ENCODE measurements around the gene SLC30A10.
"Not testable (repeated sequence)": the region's sequence is repeated elsewhere in the genome, so short reads cannot be mapped to it uniquely, and the experiment has no call there.

Gene SLC30A10

DNA sequence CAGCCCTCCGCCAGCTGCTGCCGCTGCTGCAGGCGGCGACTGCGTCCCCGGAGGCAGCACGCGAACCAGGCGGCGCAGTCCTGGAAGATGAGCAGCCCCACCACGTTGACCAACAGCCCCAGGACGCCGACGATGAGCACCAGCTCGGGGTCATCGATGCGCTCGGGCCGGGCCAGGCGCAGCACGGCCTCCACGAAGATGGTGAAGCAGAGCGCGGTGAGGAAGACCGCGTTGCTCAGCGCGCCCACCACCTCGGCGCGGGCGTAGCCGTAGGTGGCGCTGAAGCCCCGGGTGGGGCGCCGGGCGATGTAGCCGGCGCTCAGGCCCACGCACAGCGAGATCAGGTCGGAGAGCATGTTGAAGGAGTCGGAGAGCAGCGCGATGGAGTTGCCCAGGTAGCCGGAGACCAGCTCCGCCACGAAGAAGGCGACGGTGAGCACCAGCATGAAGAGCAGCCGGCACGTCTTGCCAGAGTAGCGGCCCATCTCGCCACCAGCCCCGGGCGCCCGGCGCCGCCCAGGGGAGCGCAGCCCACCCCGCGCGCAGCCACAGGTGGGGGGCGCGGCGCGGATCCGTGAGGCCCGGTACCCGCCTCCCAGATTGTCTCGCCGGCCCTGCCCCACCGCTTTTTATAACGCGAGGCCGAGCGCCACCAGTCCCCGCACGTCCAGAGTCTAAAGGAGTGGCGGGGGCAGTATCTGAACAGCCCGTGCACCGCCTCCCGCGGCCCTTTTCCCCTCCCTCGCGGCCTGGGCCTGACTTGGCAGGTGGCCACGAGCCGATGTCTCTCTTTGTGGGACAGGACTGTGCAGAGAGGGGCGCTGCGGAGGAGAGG, at the start of gene SLC30A10:
Gene SLC30A10 (minus strand): TSS at position 602 of the 835 bp plus-strand sequence. CDS start 117 bp downstream, at position 485.
- DNase-seq = no peak

DNA sequence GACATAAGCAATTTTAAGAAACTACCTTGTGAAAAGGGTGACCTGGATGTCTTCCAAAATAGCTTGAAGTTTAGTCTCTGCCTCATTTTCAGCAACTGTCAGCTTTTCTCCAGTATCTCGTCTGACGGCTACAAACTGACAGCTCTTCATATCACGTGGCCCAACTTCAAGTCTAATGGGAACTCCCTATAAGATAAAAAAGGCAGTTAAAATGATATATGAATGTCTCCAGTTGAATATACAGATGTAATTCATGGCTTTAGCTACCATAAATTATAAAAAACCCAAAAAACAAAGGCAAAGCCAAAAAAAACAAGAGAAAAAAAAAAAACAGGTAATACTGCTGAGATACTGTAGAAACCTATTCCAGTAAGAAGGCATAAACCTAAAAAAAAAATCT, 44.9 kb upstream of the SLC30A10 start:
- no peak for DNase-seq

DNA sequence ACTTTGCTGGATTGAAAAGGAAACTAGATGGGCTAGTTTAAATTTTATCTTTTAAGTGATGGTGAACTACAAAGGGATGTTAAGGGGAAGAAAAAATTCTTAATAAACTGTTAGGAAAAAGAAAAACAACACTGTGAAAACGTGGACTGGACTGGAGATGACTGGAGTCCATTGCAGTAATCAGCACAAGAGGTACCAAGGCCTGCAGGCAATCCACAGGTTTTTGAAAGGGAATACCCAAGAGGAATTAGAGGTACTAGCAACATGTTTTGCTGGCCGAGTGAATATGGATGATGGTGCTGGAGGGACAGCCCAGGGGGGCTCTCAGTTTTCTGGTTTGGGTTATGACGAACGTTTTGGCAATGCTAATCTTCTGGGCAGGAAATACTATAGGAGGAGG, 39.0 kb upstream of the SLC30A10 start:
- no peak for DNase-seq

DNA sequence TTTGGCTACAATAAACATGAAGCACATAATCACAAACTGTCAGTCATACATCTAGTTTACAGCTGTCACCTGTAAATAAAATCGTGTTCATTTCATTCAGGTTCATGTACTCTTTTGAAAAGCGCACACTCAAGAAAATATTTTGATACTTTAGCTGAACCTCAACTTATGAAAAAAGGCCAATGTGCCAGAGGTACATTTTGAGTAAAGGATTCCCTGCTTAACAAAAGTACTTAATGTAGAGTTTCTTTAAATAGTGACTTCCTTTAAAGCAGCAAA, 37.7 kb upstream of the SLC30A10 start:
- no peak for DNase-seq

DNA sequence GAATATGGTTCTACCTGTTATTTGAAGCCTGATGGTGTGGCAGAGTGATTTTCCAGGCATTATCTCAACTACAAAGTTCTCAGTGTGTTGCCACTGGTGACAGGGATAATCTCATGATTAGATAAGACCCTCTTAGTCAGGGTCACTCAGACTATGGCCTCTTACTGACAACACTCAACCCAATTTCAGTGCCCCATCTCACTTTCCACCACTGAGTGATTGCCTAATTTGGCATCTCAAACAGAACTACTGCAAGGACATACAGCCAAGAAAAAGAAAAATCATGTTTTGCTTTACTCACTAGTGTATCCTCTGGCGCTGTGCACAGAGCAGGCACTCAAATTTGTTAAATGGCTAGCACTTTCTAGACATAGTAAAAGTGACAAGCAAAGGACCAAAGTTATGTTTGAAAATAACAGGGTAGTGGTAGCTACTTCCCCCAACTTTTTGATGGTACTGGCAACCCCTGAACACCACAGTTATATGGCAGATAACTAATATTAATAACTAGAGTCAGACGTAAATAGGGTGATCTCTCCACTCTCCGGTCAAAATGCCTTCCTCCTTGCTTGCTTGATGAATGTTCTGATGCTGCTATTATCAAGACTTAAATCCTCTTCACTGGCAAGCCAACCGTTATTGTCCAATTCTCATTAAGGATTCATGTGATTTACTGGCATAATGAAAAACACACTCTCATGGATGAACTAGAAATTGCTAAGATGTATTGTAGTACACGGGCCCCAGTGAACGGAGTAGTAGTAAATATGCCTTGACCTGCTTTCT, 37.1 kb upstream of the SLC30A10 start:
- no peak for DNase-seq

DNA sequence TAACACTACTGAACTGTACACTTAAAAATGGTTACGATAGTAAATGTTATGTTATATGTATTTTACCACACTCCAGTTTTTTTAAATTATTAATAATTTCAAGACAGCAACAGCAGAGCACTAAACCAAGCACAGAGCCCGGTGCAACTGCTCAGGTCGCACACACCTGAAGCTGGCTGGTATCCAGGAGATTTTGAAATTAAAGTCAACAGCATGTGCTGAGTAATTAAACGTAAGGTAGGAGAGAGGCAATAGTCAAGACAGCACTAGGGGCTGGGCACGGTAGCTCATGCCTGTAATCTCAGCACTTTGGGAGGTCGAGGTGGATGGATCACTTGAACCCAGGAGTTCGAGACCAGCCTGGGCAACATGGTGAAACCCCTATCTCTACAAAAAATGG, 35.1 kb upstream of the SLC30A10 start:
- DNase-seq = no peak

DNA sequence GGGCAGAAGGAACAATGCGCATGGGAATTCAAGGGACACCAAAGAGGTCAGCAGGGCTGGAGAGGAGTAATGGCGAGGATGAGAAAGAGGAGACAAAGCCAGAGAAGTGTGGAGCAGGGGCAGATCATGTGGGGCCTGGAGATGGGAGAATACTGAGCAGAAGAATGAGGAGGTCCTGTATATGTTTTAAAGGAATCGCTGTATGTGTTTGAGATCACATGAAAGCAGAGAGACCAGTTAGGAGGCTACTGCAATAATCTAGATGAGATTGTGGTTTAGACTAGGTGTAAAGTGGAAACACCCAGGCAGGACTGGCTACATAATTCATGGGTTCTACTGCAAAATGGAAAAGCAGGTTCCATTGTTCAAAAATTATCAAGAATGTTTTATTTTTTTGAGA, 33.3 kb upstream of the SLC30A10 start:
- DNase-seq = no peak

DNA sequence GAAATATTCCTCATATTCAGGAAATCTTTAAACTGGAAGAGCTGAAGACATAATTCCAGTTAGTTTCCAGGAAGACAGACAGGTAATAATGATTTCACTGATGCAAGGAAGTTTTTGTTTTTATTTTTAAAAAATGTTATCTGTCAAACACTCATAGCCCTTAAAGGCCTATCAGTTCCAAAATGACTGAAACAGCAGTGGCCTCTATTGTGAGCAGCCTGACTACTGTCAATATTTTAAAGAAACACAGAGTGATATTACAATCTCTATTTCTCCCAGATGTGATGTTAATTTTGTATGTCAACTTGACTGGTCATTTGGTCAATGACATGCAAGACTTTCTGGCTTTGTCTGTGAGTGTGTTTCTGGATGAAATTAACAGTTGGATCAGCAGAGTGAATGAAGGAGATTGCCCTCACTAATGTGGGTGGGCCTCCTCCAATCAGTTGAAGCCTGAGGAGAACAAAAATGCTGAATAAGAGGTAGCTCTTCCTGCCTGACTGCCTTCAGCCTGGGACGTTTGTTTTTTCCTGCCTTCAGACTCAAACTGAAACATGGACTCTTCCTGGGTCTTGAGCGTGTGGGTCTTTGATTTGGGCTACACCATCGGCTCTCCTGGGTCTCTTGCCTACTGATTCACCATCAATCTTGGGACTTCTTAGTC, 31.3 kb upstream of the SLC30A10 start:
- no peak for DNase-seq

DNA sequence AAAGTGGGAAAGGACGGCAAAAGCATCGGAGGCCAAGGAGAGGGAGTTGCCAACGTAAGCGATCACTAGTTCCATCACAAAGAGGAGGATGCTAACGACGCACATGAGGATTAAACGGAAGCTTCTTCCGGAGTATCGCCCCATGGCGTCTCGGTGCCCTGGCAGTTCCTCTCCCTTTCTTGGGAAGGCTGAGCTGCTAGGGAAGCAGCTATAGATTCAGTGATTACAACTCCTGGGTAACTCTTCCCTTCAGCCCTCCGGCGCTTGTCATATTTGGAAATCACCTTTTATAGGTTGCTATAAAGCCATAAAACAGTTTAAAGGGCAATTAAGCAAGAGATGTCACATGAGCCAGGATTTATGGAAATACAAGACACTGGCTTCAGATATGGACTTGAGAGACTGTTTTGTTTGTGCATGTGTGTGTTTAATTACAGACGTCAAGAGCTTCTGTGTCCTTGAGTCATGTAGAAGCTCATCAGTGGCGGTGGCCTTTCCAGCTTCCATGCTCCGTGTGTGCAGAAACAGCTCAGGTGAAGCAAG, 30.6 kb upstream of the SLC30A10 start:
- DNase-seq = no peak

DNA sequence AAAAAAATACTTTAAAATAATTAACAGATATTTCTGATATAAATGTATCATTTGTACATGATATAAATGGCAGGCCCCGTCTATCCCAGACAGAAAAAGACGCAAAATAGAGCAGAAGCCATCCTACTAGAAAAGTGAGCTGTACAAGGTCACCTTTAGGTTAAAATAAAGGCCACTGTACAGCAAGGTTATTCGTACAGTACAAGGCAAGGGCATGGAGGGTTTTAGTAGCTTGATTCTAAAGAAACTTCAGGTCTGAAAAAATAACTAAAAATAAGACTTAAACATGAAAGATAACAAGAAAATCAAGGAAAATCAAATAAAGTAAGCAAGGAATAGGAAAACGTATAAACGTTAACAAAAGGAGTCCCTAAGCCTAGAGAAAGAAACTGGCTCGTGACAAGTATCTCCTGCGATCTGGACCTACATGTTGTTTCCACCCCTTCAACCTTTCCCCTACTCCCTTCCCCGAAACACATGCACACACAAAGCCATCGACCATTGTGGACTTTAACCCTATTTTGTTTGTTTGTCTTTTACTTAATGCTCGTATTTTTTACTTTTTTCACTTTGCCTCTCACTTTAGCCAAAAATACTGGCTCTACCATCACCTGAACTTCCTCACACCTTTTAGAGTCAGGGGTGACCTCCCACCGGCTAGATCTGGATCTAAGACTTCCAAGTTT, 26.5 kb upstream of the SLC30A10 start:
- DNase-seq = no peak

DNA sequence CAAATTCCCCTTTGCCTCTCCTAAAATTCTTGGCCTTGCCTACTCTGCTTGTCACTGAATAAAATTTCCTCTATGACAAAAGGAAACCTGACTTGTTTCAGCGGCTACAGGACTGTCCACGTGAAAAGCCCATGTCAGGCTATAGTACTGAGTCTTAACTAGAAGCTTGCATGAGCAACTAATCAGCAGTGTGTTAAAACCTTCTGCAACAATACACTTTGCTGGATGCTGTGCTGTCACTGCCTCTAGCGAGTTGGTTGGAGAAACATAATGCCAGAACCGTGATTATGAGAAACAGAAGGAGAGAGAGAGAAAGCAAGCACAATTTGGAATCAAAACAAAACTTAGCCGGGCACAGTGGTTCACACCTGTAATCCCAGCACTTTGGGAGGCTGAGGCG, 25.7 kb upstream of the SLC30A10 start:
- DNase-seq = no peak

DNA sequence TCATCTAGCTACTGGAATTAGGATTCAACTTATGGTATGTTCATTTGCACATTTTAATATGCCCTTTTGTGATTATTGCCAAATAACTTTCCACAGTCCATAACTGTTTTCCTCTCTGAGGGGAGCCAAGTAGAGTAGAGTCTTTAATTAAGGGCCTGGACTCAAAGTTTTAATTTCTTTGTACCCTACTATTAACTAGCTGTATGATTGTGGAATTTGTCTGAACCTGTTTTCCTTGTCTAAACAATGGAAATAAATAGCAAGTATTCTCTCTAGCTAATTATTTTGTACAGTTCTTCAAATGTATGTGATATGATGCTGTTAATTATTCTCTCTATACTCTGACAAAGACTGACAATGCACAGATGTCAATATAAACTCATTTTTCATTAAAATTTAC, 24.0 kb upstream of the SLC30A10 start:
- DNase-seq = no peak

DNA sequence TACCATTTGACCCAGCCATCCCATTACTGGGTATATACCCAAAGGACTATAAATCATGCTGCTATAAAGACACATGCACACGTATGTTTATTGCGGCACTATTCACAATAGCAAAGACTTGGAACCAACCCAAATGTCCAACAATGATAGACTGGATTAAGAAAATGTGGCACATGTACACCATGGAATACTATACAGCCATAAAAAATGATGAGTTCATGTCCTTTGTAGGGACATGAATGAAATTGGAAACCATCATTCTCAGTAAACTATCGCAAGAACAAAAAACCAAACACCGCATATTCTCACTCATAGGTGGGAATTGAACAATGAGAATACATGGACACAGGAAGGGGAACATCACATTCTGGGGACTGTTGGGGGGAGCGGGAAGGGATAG, 20.9 kb upstream of the SLC30A10 start:
- DNase-seq = not testable (repeated sequence)

DNA sequence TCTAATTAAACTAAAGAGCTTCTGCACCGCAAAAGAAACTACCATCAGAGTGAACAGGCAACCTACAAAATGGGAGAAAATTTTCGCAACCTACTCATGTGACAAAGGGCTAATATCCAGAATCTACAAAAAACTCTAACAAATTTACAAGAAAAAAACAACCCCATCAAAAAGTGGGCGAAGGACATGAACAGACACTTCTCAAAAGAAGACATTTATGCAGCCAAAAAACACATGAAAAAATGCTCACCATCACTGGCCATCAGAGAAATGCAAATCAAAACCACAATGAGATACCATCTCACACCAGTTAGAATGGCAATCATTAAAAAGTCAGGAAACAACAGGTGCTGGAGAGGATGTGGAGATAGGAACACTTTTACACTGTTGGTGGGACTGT, 20.4 kb upstream of the SLC30A10 start:
- DNase-seq = not testable (repeated sequence)

DNA sequence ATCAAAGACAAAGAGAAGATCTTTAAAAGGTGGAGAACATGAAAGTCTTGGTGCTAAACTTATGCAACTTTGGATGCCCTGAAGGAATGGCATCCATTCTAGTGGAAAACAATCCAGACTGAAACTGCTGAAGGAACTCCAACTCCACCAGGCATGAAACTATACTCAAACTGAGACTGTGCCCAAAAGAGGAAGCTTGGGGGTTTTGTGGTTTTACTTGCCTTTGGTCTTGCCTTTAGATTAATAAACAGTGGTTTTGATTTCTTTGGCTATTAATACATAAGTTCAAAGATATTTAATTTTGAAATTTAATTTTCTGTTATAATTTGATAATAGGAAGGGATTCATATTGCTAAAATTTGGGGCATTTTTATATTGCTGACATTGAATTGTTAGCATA, 17.4 kb upstream of the SLC30A10 start:
- DNase-seq = no peak

DNA sequence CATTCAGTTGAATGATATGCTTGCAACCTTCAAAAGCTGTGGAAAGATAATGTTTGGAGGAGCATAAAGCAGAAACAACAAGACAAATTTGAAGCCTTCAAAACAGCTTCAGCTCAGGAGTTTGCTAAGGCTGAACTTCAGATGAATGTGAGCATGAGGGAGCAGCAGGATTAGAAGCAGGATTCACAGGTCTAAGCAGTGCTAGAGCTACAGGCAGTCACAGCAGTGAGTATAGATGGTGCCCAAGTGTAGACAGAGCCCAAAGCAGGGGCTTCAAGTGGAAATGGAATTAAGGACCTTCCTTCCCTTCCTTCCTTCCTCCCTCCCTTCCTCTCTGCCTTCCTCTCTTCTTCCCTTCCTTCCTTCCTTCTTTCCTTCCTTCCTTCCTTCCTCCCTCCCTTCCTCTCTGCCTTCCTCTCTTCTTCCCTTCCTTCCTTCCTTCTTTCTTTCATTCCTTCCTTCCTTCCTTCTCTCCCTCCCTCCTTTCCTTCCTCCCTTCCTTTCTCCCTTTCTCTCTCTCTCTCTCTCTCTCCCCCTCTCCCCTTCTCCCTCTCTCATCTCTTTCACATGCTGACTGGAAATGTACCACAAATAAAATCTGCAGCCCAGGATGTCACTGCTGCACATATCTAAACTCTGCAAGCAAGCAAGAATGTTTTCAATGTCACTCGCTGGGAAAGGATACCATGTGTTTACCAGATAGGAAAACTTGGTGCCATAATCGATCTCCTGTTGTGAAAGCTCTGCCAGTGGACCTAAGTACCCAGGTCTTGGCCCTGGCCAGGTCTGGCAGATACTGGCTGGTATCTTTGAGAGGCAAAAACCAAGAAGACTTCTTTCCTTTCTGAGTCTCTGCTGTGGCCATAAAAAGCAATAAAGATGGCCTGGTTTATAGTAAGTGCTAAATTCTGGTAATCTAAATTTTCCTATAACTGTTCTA, 13.1 kb upstream of the SLC30A10 start:
- DNase-seq = no peak

DNA sequence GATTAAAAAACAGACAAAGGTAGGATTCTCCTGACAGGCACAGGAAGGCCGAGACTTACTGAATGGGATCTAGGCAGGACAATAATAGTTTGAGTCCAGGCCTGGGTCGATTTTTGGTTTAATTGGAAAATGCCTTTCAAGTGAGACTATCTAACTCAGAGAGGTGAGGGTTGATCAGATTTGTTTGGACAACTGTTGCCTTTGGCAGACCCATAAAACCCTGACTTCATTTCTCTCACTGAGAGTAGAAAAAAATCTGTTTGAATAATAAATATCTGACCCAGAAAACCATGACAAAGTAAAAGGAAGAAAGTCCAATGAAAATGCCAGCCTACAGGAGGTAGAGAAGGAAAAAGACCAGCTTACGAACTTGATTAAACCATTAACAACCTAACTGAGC, 12.3 kb upstream of the SLC30A10 start:
- no peak for DNase-seq

DNA sequence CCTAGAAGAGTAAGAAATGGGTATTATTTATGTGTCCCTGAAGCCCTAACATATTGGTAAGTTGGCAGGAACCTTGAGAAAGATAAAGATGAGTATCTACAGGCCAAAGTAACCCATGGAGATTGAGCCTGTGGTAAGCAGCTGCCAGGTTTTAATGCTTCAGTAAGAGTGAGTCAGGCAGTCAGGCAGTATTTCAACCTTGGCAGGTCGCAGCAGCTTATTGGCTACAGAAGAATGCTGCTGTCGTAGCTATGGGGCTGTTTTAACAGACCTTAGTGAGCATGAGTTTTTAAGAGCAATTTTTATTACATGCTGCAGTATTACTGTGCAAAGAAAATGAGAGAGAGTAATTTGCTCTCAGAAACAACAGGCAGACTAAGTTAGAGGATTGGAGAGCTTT, 10.3 kb upstream of the SLC30A10 start:
- DNase-seq = no peak

DNA sequence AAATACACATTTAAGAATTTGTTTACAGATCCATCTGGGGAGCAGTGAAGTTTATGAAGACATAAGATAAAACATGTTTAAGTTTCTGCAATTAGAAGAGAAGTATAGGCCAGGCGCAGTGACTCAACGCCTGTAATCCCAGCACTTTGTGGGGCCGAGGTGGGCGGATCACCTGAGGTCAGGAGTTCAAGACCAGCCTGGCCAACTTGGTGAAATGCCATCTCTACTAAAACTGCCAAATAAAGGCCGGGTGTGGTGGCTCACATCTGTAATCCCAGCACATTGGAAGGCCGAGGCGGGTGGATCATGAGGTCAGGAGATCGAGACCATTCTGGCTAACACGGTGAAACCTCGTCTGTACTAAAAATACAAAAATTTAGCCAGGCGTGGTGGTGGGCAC, 5.4 kb upstream of the SLC30A10 start:
- not testable (repeated sequence) for DNase-seq

DNA sequence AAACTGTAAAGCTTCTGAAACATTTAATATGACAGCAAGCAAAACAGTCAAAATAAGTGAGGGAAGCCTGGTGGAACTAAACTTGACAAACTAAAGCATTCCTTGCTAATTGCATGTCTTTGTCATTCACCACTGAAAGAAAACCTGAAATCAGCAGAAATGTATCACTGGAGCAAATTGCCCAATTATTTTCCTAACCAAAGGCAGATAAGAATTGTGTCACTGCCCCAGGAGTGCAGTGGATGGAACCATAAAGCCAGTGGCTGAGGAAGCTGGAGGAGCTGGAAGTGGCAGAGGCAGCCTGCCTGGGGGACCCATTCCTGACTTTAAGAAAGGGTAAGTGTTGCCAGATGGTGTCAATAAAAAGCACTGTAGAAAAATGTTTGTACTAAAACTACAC, 2.7 kb upstream of the SLC30A10 start:
- no peak for DNase-seq

DNA sequence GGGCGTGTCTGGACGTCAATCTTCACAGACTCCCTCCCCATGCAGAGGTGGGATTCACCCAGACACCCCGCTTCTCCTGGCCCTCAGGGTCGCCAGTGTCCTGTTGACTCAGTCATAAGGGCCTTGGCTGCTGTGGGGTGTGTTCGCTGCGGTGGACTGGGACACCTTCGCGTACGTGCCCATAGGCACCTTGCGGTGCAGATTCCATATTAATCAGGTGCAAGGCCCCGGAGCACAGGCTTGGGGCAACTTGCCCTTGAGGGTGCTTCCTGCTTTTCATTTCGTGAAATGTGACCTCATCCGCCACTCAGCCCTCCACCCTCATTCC, 398 bp upstream of the SLC30A10 start:
- DNase-seq = no peak

Measured in cortex of kidney (tissue), 1 donor.